WERI-Rb-1 (cell line): ENCODE results near the gene TMEM72.

Source experiments
- DNase-seq: peaks from one replicate; pipeline ENCODE4 v3.0.0-alpha.2; 2020
- H3K27ac ChIP-seq: fragments of 250-450 bp; sonication (Bioruptor Pico); 2 replicates; pipeline ENCODE4 v1.5.1; 2020; ENCODE audit warnings: mild to moderate bottlenecking, moderate library complexity
- H3K27me3 ChIP-seq: fragments of 250-450 bp; sonication (Bioruptor Pico); 2 replicates; pipeline ENCODE4 v1.5.1; 2021; ENCODE audit warnings: mild to moderate bottlenecking, low read depth, moderate library complexity; ENCODE audit not compliant: insufficient read depth, severe bottlenecking
- H3K36me3 ChIP-seq: fragments of 250-450 bp; sonication (Bioruptor Pico); 2 replicates; pipeline ENCODE4 v1.5.1; 2020; ENCODE audit warnings: mild to moderate bottlenecking, moderate library complexity
- H3K4me3 ChIP-seq: 2 replicates; pipeline ENCODE4 v1.5.1; 2011; ENCODE audit warnings: low read depth, mild to moderate bottlenecking, control low read depth, low read length
- H3K9me3 ChIP-seq: fragments of 250-450 bp; sonication (Bioruptor Pico); 2 replicates; pipeline ENCODE4 v1.5.1; 2021; ENCODE audit warnings: mild to moderate bottlenecking, moderate library complexity; ENCODE audit not compliant: severe bottlenecking
- CTCF ChIP-seq: IDR thresholded peaks from 2 replicates; pipeline ENCODE4 v1.5.1; 2011; ENCODE audit warnings: low read depth, mild to moderate bottlenecking, control low read depth, inconsistent platforms, low read length

Gene TMEM72

GRCh38 chr10:44921506-44921905, 10.4 kb downstream of the TMEM72 start:
- no peak for TF ChIP-seq CTCF
- no peak for DNase-seq
- Histone ChIP-seq H3K9me3 (no peaks in the 10 kb centered on the region), H3K27ac (no peak overlapping the region), H3K4me3 (no peak overlapping the region), H3K27me3 (no peaks in the 10 kb centered on the region), H3K36me3 (no peaks in the 10 kb centered on the region)

- Histone ChIP-seq H3K27me3 (no peaks in the 10 kb centered on the region), H3K27ac (no peak overlapping the region), H3K4me3 (no peak overlapping the region), H3K9me3 (no peaks in the 10 kb centered on the region), H3K36me3 (no peaks in the 10 kb centered on the region)
- no peak for DNase-seq
- TF ChIP-seq CTCF, result no peak
These were observed 10.9 kb downstream of the TMEM72 start for GRCh38 chr10:44922021-44922420.

GRCh38 chr10:44922796-44923545, 11.8 kb downstream of the TMEM72 start:
- TF ChIP-seq CTCF, result no peak
- DNase-seq, result no peak
- H3K9me3 ChIP-seq, result no peaks in the 10 kb centered on the region
- H3K36me3 ChIP-seq, result no peaks in the 10 kb centered on the region
- H3K27ac ChIP-seq, result no peak overlapping the region
- H3K27me3 ChIP-seq, result no peaks in the 10 kb centered on the region
- H3K4me3 ChIP-seq, result no peak overlapping the region

GRCh38 chr10:44923611-44924010, 12.5 kb downstream of the TMEM72 start:
- H3K27ac ChIP-seq, result no peak overlapping the region
- H3K27me3 ChIP-seq, result no peaks in the 10 kb centered on the region
- DNase-seq, result no peak
- H3K36me3 ChIP-seq, result no peaks in the 10 kb centered on the region
- TF ChIP-seq CTCF, result no peak
- no peak overlapping the region for H3K4me3 ChIP-seq
- H3K9me3 ChIP-seq, result no peaks in the 10 kb centered on the region

- TF ChIP-seq CTCF, result no peak
- Histone ChIP-seq H3K9me3 (no peaks in the 10 kb centered on the region), H3K27me3 (no peaks in the 10 kb centered on the region), H3K27ac (no peak overlapping the region), H3K4me3 (no peak overlapping the region), H3K36me3 (no peaks in the 10 kb centered on the region)
- DNase-seq, result no peak
These were observed 13.3 kb downstream of the TMEM72 start for GRCh38 chr10:44924261-44925040.
